Measurements from ENCODE around the gene KRT16.
"Not testable (repeated sequence)": the region's sequence is repeated elsewhere in the genome, so short reads cannot be mapped to it uniquely, and the experiment has no call there.

KRT16 gene

DNA sequence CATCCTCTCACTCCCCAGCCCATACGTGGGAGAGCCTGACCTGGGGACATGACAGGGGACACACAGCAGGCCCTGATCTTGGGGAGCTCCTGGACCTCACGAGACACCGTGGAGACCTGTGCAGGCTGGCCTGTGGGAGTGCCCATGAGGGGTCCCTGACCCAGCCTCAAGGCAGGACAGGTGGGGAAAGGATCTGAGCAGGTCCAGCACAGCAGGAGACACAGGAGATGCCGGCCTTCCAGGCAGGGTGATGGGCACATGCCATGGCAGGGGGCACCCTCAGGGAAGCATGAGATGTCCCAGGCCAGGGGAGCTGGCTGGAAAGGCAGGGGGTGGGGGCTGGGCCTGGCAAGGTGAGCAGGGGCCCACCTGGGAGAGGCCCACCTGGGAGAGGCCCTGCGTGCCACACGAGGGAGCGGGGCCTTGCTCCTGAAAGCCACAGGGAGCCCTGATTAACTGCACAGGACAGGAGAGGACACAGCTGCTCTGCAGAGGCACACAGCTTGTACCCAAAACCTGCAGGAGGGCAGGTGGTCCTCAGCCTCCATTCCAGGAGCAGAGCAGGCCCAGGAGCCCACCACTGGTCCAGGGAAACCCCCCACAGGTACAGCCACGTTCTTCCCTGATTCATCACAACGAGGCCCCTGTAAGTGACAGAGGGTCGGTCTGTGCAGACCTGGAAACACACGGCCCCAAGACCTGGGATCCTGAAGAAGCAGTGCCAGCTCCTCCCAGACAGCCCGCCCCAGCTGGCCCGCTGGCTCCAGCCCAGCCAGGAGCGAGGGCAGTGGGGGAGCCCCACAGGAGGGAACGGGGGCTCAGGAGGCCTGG lies 38.4 kb upstream of the KRT16 start:
- no peak for DNase-seq (ENCODE audit: low read depth)
- TF ChIP-seq, protein P1, sequence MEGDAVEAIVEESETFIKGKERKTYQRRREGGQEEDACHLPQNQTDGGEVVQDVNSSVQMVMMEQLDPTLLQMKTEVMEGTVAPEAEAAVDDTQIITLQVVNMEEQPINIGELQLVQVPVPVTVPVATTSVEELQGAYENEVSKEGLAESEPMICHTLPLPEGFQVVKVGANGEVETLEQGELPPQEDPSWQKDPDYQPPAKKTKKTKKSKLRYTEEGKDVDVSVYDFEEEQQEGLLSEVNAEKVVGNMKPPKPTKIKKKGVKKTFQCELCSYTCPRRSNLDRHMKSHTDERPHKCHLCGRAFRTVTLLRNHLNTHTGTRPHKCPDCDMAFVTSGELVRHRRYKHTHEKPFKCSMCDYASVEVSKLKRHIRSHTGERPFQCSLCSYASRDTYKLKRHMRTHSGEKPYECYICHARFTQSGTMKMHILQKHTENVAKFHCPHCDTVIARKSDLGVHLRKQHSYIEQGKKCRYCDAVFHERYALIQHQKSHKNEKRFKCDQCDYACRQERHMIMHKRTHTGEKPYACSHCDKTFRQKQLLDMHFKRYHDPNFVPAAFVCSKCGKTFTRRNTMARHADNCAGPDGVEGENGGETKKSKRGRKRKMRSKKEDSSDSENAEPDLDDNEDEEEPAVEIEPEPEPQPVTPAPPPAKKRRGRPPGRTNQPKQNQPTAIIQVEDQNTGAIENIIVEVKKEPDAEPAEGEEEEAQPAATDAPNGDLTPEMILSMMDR (conservative IDR thresholded peaks at IDR 0.05; ENCODE audit: low read depth, low read length): no peak
- H3K4me3 ChIP-seq (ENCODE audit: low read length): no peak overlapping the region

GRCh38 chr17:41649923-41650519 lies 37.5 kb upstream of the KRT16 start:
- TF ChIP-seq, protein P1 (conservative IDR thresholded peaks at IDR 0.05; ENCODE audit: low read depth, low read length): no peak
- H3K4me3 ChIP-seq (ENCODE audit: low read length): no peak overlapping the region
- DNase-seq (ENCODE audit: low read depth): no peak

GRCh38 chr17:41648411-41649195 lies 36.0 kb upstream of the KRT16 start:
- TF ChIP-seq, protein P1 (conservative IDR thresholded peaks at IDR 0.05; ENCODE audit: low read depth, low read length): peak; percentile 91
- no peak for DNase-seq (ENCODE audit: low read depth)
- H3K4me3 ChIP-seq (ENCODE audit: low read length): peak overlapping the region; percentile 32

- peak overlapping the region; percentile 32 for H3K4me3 ChIP-seq (ENCODE audit: low read length)
- TF ChIP-seq, protein P1 (conservative IDR thresholded peaks at IDR 0.05; ENCODE audit: low read depth, low read length): peak; percentile 87
- DNase-seq (ENCODE audit: low read depth): no peak
Measured at GRCh38 chr17:41647940-41648410, 35.4 kb upstream of the KRT16 start.

DNA sequence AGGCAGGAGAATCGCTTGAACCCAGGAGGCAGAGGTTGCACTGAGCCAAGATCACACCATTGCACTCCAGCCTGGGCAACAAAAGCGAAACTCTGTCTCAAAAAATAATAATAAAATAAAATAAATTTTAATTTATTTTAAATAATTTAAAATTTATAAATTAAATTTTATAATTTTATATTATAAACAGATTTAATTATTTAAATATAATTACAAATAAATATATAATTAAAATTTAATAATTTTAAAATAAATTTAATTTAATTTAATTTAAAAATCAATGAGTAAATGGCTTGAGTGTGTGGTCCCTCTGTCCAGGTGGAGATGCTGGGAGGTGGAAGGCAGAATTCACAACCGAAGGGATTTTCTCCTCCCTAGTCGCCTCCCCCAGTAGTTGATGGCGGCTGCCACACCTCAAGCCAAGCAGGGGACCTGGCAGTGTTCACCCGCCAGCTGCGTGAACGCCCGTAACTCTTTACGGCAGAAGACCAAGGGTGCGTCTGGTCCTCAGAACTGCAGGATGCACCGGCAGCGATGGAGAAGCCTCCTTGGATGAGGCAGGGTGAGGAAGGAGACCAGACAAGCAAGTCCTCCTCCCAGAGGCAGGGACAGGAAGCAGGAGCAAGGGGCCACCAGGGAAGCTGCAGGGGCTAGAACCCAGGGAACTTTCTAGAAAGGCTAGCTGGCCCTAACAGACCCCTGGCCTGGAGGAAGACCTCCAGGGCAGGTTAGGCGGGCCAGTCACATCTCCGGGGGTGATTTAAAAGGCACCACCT lies 34.7 kb upstream of the KRT16 start:
- H3K4me3 ChIP-seq (ENCODE audit: low read length): no peak overlapping the region
- DNase-seq (ENCODE audit: low read depth): no peak
- TF ChIP-seq, protein P1 (conservative IDR thresholded peaks at IDR 0.05; ENCODE audit: low read depth, low read length): no peak

DNA sequence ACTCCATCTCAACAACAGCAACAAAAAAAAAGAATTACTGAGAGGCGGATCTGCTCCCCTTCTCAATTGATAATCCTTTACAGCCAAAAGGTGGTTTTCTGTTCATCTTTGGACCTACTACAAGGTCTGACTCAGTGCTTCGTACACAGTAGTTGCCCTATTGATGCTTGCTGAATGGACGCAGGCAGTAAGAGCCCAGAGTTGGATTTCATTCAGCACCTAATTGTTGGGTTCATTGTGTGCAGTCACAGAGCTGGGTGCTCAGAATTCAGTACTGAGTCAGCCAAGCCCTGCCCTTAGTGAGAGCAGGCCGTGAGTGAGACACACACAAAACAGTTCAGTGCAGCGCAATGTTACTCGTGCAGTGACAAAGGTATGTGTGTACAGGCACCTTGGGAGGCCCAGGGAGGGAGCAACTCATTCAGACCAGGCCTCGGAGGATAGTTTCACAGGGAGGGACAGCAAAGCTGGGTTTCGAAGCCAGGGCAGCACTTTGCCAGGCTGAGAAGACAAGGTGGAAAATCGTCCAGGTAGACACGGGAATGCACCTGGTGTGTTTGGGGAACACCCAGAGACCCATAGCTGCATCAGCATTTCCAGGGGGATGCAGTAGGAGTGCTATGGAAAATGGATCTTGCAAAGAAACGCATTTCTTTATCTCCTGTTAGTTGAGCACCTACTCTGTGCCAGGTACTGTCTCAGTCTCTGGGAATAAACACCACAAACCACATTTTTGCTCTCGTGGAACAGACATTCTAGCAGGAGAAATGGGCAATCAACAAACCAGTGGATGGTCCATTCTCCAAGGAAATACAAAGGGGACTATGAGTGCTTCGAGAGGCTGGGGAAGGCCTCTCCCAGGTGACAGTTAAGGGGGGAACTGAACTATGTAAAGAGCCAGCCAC lies 29.9 kb upstream of the KRT16 start:
- TF ChIP-seq, protein P1 (conservative IDR thresholded peaks at IDR 0.05; ENCODE audit: low read depth, low read length): no peak
- no peak overlapping the region for H3K4me3 ChIP-seq (ENCODE audit: low read length)
- DNase-seq (ENCODE audit: low read depth): no peak

GRCh38 chr17:41640596-41640995 lies 28.0 kb upstream of the KRT16 start:
- not testable (repeated sequence) for DNase-seq (ENCODE audit: low read depth); H3K4me3 ChIP-seq (ENCODE audit: low read length)
